ENCODE results near the gene LHFPL4. TPM values are rescaled to one million over a fixed set of nuclear protein-coding genes. Genes with fewer than 3 reads are reported as not detected.
A peak's percentile ranks its signal among the peaks of the same experiment; 100 is the strongest.
"Not testable (repeated sequence)": the region's sequence is repeated elsewhere in the genome, so short reads cannot be mapped to it uniquely, and the experiment has no call there.

LHFPL4 gene
- total RNA-seq, 1 donor from 2014 or later, result 0.32 TPM

GRCh38 chr3:9598783-9599387 lies 45.3 kb upstream of the LHFPL4 start:
- Histone ChIP-seq H2AFZ (replicated peaks) (no peak overlapping the region), H3K9ac (no peak overlapping the region), H3K27me3 (no peaks in the 10 kb centered on the region), H3F3A (ENCODE audit: low read depth) (no peaks in the 10 kb centered on the region), H3K27ac (no peak overlapping the region), H3K36me3 (no peaks in the 10 kb centered on the region), H3K9me3 (ENCODE audit: low read depth) (no peaks in the 10 kb centered on the region), H3K4me1 (no peaks in the 10 kb centered on the region), H3K79me2 (ENCODE audit: low read depth) (no peaks in the 10 kb centered on the region), H3K4me3 (no peak overlapping the region), H3K4me2 (no peak overlapping the region), H4K20me1 (ENCODE audit: low read depth) (no peaks in the 10 kb centered on the region)
- Mint-ChIP-seq H3K4me3 (no peak overlapping the region), H3K27me3 (ENCODE audit: insufficient read depth, low read depth) (peaks cover 16% of the 10 kb centered on the region), H3K36me3 (no peaks in the 10 kb centered on the region), H3K27ac (no peak overlapping the region), H3K4me1 (no peaks in the 10 kb centered on the region), H3K9me3 (peaks cover 10% of the 10 kb centered on the region)
- no peak for DNase-seq (ENCODE audit: low spot score)
- no peak for TF ChIP-seq CTCF (IDR thresholded peaks at IDR 0.05)
- TF ChIP-seq EZH2phosphoT487 (IDR thresholded peaks at IDR 0.05), result no peak
- TF ChIP-seq EZH2 (IDR thresholded peaks at IDR 0.05), result no peak

GRCh38 chr3:9595877-9596276 lies 42.3 kb upstream of the LHFPL4 start:
- peaks cover 16% of the 10 kb centered on the region for H3K27me3 Mint-ChIP-seq (ENCODE audit: insufficient read depth, low read depth)
- no peaks in the 10 kb centered on the region for H3K27me3 ChIP-seq
- no peaks in the 10 kb centered on the region for H3K4me1 Mint-ChIP-seq
- peaks cover 9% of the 10 kb centered on the region for H3K9me3 Mint-ChIP-seq
- no peak overlapping the region for H3K4me3 ChIP-seq
- no peaks in the 10 kb centered on the region for H3K36me3 Mint-ChIP-seq
- no peak overlapping the region for H3K4me3 Mint-ChIP-seq
- no peaks in the 10 kb centered on the region for H3K9me3 ChIP-seq (ENCODE audit: low read depth)
- no peak for DNase-seq (ENCODE audit: low spot score)
- H3K4me2 ChIP-seq, result no peak overlapping the region
- H3K36me3 ChIP-seq, result no peaks in the 10 kb centered on the region
- H3K9ac ChIP-seq, result no peak overlapping the region
- H3K27ac ChIP-seq, result no peak overlapping the region
- TF ChIP-seq EZH2phosphoT487 (IDR thresholded peaks at IDR 0.05) (no peak), EZH2 (IDR thresholded peaks at IDR 0.05) (no peak), CTCF (IDR thresholded peaks at IDR 0.05) (no peak)
- no peaks in the 10 kb centered on the region for H3K4me1 ChIP-seq
- H2AFZ ChIP-seq (replicated peaks), result peak overlapping the region; percentile 11
- no peaks in the 10 kb centered on the region for H3F3A ChIP-seq (ENCODE audit: low read depth)
- no peaks in the 10 kb centered on the region for H3K79me2 ChIP-seq (ENCODE audit: low read depth)
- H4K20me1 ChIP-seq (ENCODE audit: low read depth), result no peaks in the 10 kb centered on the region
- H3K27ac Mint-ChIP-seq, result no peak overlapping the region

- not testable (repeated sequence) for H3K27me3 ChIP-seq, H3K36me3 Mint-ChIP-seq, H3K36me3 ChIP-seq
These were observed 38.2 kb upstream of the LHFPL4 start for GRCh38 chr3:9591781-9592180.

GRCh38 chr3:9590282-9590791 lies 36.7 kb upstream of the LHFPL4 start:
- Histone ChIP-seq H3K27ac (no peak overlapping the region), H3F3A (ENCODE audit: low read depth) (no peaks in the 10 kb centered on the region), H3K4me1 (no peaks in the 10 kb centered on the region), H3K9me3 (ENCODE audit: low read depth) (no peaks in the 10 kb centered on the region), H3K27me3 (no peaks in the 10 kb centered on the region), H4K20me1 (ENCODE audit: low read depth) (no peaks in the 10 kb centered on the region), H3K4me2 (no peak overlapping the region), H3K4me3 (no peak overlapping the region), H3K79me2 (ENCODE audit: low read depth) (no peaks in the 10 kb centered on the region), H2AFZ (replicated peaks) (no peak overlapping the region), H3K36me3 (no peaks in the 10 kb centered on the region), H3K9ac (no peak overlapping the region)
- Mint-ChIP-seq H3K27ac (no peak overlapping the region), H3K4me1 (no peaks in the 10 kb centered on the region), H3K27me3 (ENCODE audit: insufficient read depth, low read depth) (peaks cover 6% of the 10 kb centered on the region), H3K9me3 (peaks cover 5% of the 10 kb centered on the region), H3K36me3 (no peaks in the 10 kb centered on the region), H3K4me3 (no peak overlapping the region)
- DNase-seq (ENCODE audit: low spot score), result no peak
- no peak for TF ChIP-seq EZH2phosphoT487 (IDR thresholded peaks at IDR 0.05)
- TF ChIP-seq EZH2 (IDR thresholded peaks at IDR 0.05), result no peak
- no peak for TF ChIP-seq CTCF (IDR thresholded peaks at IDR 0.05)

More at GRCh38 chr3:9591781-9592180, 38.2 kb upstream of the LHFPL4 start:
- H3K27ac ChIP-seq; H3K4me2 ChIP-seq; H3K79me2 ChIP-seq (ENCODE audit: low read depth); H3K27me3 Mint-ChIP-seq (ENCODE audit: insufficient read depth, low read depth); H3K9me3 ChIP-seq (ENCODE audit: low read depth); H4K20me1 ChIP-seq (ENCODE audit: low read depth); H3K4me1 Mint-ChIP-seq; H3F3A ChIP-seq (ENCODE audit: low read depth); H3K4me3 ChIP-seq; H3K27ac Mint-ChIP-seq; H3K9me3 Mint-ChIP-seq; H2AFZ ChIP-seq (replicated peaks); H3K9ac ChIP-seq; H3K4me3 Mint-ChIP-seq; DNase-seq (ENCODE audit: low spot score); H3K4me1 ChIP-seq: not testable (repeated sequence)

Measured in neural progenitor cell (in vitro differentiated cells).